Upper lobe of left lung (tissue), 4 donors: ENCODE measurements around the gene TMEM150B.

Experiments
- EP300 ChIP-seq, 4 donors: sonication (generic); formaldehyde crosslinking; IDR thresholded peaks; one replicate each; pipeline ENCODE4 v1.5.1; 2017; ENCODE audit warnings: antibody characterized with exemption in 4 of 4, control low read depth in 2 of 4
- POLR2AphosphoS5 ChIP-seq, 2 donors: sonication (generic); formaldehyde crosslinking; IDR thresholded peaks; one replicate each; pipeline ENCODE4 v1.5.1; 2017; ENCODE audit warnings: antibody characterized with exemption in 2 of 2
- TF ChIP-seq, protein P1 (sequence below), 6 experiments: fragments of 450-650 bp in 4 of 6; fragments of 200-600 bp in 2 of 6; sonication (generic) in 2 of 6; IDR thresholded peaks; one replicate each; pipeline ENCODE4 v1.5.1; 2016 to 2019; ENCODE audit warnings: antibody characterized with exemption in 6 of 6

DNA sequence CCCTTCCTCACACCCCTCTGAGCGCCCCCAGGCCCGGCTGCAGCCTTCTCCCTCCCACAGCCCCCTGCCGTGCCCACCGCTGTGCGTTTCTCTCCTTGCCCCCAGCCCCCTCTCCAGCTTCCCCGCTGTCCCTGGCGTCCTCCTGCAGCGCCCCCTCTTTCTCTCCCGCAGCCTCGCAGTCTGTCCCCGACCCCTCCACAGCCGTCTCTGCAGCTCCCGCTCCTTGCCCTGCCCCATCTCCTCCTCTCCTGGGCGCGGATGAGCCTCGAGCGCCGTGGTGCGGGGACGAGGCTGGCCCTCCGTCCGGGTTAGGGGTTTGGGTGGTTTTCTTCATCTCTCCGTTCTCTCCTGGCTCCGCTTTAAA lies 15.6 kb upstream of the TMEM150B start:
- TF ChIP-seq, protein P1, sequence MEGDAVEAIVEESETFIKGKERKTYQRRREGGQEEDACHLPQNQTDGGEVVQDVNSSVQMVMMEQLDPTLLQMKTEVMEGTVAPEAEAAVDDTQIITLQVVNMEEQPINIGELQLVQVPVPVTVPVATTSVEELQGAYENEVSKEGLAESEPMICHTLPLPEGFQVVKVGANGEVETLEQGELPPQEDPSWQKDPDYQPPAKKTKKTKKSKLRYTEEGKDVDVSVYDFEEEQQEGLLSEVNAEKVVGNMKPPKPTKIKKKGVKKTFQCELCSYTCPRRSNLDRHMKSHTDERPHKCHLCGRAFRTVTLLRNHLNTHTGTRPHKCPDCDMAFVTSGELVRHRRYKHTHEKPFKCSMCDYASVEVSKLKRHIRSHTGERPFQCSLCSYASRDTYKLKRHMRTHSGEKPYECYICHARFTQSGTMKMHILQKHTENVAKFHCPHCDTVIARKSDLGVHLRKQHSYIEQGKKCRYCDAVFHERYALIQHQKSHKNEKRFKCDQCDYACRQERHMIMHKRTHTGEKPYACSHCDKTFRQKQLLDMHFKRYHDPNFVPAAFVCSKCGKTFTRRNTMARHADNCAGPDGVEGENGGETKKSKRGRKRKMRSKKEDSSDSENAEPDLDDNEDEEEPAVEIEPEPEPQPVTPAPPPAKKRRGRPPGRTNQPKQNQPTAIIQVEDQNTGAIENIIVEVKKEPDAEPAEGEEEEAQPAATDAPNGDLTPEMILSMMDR (IDR thresholded peaks at IDR 0.05) = no peak
- TF ChIP-seq EP300 (IDR thresholded peaks at IDR 0.05) (no peak), POLR2AphosphoS5 (IDR thresholded peaks at IDR 0.05) (no peak)
